Measurements from ENCODE around the gene TTR.

- no peak for TF ChIP-seq CTCF (IDR thresholded peaks at IDR 0.05)
- no peak for TF ChIP-seq POLR2A (IDR thresholded peaks at IDR 0.05)
Observed at GRCh38 chr18:31565345-31565744, 26.3 kb upstream of the TTR start.
